HG02759 (cell line): ENCODE data around the gene ZER1.
"Not testable (repeated sequence)": the region's sequence is repeated elsewhere in the genome, so short reads cannot be mapped to it uniquely, and the experiment has no call there.

Experiments used
- ATAC-seq: cut with Tn5 transposase; IDR thresholded peaks from one replicate; pipeline ENCODE4 v1.9.1; 2021; ENCODE audit warnings: mild to moderate bottlenecking, moderate library complexity; ENCODE audit not compliant: unreplicated experiment

The ZER1 gene

DNA sequence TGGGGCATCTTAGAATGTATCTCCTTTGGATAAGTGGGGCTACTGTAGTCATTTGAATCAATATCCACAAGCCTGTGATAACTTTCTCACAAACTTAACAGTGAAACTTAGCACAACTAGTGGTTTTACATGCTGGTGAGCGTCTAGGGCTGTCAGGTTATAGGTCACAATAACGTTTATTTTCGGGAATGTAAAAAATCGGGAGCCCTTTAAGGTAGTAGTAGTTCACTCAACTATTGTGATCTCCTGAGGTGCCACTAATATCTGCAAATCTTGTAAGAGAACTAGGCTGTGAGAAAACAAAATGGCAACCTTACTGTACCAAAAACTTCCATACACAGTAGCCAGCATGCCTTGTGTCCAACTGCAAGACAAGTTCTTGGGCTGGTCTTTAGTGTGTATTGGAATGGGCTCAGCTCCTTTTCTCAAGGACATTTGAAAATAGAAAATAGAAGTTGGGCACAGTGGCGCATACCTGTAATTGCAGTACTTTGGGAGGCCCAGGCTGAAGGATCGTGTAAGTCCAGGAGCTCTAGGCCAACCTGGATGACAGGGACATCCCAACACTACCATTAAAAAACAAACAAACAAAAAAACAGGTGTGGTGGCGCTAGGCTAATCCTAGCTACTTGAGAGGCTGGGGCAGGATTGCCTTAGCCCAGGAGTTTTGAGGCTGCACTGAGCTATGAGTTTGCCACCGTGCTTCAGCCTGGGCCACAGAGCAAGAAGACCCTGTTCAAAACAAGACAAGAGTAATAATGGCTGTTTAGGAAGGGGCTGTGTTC, 74.6 kb downstream of the ZER1 start:
- ATAC-seq = no peak

DNA sequence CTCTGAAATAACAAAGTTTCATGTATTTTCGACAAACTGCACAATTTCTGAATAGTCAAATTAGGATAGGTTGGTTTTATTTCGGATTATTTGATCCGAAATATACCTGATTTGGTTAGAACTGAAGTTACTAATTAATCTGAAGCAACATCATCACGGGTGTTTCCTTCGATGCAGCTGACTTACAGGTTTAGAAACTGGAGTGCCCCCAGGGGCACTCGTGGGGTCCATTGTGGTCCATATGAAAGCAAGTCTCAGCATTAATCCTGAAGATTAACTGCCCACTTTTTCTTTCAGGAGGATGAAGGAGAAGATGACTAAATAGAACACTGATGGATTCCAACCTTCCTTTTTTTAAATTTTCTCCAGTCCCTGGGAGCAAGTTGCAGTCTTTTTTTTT, 77.4 kb downstream of the ZER1 start:
- ATAC-seq = no peak

GRCh38 chr9:128693738-128694137, 78.0 kb downstream of the ZER1 start:
- ATAC-seq = not testable (repeated sequence)

DNA sequence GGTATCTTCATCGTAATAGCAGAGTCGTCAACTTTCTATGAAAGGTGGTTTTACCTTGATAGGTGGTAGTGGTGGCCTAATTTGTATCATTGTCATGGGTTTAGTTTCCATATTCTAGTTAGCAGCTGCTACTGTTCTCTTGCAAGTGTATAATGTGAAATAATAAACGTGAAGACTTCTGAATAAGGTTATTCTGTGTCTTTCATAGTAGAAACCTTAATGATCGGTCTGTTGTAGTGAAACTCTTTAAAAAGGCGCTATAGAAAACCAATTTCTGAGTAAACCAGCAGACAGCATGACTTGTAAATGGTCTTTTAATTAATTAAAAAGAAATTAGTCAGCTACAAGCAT, 81.1 kb downstream of the ZER1 start:
- no peak for ATAC-seq

DNA sequence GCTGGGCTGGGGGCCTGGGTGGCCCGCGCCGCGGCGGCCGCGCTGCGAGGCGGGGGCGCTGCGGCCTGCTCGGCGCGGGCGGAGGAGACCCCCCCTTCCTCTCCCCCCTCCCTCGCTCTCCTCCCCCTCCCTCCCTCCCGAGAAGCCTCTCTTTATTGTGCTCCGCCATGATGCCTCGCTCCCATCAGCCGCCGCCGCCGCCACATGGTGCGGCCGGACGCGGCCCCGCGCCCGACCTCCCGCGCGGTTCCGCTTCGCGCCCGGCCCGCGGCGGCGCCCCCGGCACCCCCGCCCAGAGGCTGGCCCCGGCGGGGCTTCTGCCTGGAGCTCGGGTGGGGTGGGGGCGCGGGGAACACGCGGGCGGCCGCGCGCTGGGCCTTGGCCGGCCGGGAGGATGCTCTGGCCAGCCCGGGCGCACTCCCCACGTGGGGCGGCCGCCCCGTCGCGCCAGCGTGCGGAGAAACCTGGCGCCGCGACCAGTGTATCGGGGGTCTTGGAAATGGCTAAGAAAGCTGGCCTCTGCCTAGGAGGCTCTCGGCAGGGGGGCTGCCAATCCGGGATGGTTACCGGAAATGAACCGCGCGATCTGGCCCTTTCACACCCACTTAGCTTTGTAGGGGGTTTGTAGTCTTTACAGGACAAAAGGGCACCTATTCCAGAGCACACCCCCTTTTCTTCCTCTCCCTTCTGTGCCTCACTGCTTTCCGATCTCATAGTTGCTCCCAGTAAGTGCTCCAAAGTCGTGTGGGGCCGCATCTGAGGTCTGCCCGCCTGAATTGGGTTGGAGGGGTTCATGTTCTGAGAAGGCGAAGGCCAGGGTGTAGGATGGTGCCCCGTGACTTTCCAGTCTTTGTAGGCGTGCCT, 81.7 kb downstream of the ZER1 start:
- ATAC-seq = peak; percentile 3

- ATAC-seq = peak; percentile 31
Observed at GRCh38 chr9:128689293-128689774, 82.4 kb downstream of the ZER1 start.

GRCh38 chr9:128688501-128689292, 83.0 kb downstream of the ZER1 start, which contains the start of gene SET:
SET (plus strand) TSS chr9:128689222; CDS start chr9:128689583, 361 bp downstream.
- ATAC-seq = peak; percentile 77

DNA sequence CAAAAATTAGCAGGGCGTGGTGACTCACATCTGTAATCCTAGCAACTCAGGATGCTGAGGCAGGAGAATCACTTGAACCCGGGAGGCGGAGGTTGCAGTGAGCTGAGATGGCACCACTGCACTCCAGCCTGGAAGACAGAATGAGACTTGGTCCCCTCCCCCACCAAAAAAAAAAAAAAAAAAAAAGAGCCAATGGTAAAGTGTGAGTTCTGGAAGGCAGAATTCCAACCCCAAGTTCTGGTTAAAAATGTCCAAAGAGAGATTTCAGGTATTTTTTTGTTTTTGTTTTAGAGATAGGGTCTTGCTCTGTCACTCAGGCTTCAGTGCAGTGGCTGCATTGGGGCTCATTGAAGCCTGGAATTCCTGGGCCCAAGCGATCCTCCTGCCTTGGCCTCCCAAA, 84.3 kb downstream of the ZER1 start:
- no peak for ATAC-seq

- ATAC-seq = no peak
Observed at GRCh38 chr9:128685636-128686489, 85.9 kb downstream of the ZER1 start.

GRCh38 chr9:128684325-128685199, 87.2 kb downstream of the ZER1 start:
- ATAC-seq = peak; percentile 30

- no peak for ATAC-seq
Observed at GRCh38 chr9:128684065-128684324, 87.7 kb downstream of the ZER1 start.

- ATAC-seq = peak; percentile 28
Observed at GRCh38 chr9:128683340-128684064, 88.2 kb downstream of the ZER1 start.
